HG02938 (cell line): Measurements from ENCODE around the gene OSBPL2.

Source experiments
- ATAC-seq: cut with Tn5 transposase; IDR thresholded peaks from one replicate; pipeline ENCODE4 v1.9.1; 2021; ENCODE audit warnings: mild to moderate bottlenecking, moderate library complexity; ENCODE audit not compliant: unreplicated experiment

The OSBPL2 gene

DNA sequence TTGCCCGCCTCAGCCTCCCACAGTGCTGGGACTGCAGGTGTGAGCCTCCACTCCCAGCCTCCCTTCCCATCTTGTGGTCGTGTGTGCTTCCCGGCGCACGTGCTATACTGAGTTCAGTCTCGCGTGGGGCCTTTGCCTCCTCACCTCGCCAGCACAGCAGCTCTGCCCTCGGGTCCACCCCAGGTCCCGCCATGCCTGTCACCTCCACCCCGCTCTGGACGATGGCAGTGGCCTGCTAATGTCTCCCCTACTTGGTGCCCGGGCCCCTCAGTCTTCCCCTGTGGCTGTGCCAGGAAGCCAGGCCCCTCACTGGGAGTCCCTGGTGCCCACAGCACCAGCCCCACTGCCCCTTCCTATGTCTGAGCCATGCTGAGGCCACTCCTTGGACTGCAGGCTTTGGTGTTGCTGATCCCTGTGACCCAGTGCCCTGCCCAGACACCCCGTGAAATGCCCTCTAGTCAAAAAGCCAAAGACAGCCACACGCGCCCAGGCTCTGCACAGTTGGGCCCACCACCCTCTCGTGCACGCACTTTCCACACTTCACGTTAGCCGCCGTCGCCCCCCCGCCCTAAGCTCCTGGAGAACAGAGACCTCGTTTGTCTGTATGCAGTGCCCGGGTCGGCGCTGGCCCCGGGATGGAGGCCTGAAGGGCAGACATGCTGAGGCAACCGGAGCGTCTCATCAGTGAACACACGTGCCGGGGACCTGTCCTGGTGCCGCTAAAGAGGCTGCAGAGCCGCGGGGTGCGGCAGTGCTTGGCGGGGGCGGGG, 32.5 kb upstream of the OSBPL2 start:
- ATAC-seq = no peak

- ATAC-seq = no peak
Measured at GRCh38 chr20:62206388-62206775, 31.9 kb upstream of the OSBPL2 start.

DNA sequence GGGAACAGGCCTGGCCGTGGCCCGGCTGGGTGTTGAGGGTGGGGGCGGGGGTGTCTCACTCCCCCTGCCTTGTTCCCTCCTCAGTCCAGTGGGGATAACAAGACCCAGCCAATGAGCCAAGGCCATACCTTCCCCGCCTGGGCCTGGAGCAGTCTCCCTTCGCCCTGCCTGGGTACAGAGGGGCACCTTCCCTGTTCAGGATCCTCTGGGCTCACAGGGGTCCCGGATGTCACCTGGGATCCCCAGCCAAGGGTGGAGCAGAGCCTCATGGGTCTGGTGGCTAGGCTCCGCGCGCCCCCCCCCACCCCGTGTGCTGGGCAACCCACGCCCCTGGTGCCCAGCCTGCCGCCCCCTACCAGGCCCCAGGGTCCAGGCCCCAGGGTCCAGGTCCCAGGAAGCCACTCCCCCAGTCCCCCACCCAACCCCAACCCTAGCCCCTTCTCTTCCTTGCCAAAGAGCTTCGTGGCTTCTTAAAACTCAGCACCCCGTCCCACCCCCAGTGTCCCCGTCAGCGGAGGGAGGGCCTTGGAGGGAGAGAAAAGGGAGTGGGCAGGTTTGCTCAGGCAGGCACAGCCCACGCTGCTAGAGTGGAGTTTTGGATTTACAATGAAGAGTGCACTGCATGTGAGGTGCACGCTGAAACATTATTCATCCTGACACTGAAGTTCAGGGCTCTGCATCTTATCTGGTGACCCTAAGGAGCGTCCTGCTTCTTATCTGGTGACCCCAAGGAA, 30.1 kb upstream of the OSBPL2 start:
- no peak for ATAC-seq

DNA sequence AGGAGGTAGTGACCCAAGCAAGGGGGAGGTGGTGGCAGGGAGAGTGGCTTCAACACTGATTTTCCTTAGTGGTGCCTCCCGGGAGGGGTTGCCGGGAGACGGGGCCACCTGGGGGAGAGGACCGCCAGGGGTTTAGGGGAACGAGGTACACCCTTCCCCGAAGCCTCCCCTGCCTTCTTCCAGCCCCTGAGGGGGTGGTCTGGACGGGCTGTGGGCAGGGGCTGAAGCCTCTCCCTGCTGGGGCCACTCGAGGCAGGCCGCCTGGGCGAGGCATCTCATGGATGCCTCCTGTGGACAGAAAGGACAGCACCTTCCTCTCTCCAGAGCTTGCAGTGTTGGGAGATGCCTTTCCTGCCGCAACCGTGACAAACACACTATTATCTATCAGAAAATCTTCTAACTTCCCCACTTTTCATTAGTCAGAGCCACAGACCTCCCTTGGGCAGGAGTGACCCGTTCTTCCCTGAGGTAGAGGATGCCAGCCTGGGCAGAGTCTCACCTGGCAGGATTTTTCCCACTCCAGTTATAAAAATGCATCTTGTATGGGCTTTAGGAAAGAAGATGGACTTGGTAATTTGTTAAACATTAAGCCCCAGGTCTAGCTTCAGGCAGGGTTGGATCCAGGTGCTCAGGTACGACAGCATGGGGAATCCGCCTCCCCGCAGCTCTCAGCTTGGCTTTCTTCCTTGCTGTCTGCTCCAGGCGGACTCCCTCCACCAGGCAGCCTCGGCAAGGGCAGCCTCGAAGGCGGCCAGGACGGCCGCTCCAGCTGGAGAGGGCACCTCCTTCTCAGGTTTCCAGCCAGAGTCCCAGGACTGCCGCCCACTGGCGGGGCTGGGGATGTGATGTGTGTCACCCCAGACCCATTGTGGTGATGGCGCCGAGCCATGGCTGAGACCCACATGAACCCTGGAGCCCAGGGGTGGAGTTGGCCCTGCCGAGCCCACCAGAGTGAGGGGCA, 29.2 kb upstream of the OSBPL2 start:
- ATAC-seq = no peak

- ATAC-seq = no peak
Measured at GRCh38 chr20:62209850-62210495, 28.3 kb upstream of the OSBPL2 start.

GRCh38 chr20:62210496-62210855, 27.8 kb upstream of the OSBPL2 start:
- ATAC-seq = no peak

GRCh38 chr20:62211216-62211615, 27.1 kb upstream of the OSBPL2 start:
- no peak for ATAC-seq

- ATAC-seq = no peak
Measured at GRCh38 chr20:62211769-62212288, 26.5 kb upstream of the OSBPL2 start.

GRCh38 chr20:62212299-62212698, 26.0 kb upstream of the OSBPL2 start:
- ATAC-seq = no peak

DNA sequence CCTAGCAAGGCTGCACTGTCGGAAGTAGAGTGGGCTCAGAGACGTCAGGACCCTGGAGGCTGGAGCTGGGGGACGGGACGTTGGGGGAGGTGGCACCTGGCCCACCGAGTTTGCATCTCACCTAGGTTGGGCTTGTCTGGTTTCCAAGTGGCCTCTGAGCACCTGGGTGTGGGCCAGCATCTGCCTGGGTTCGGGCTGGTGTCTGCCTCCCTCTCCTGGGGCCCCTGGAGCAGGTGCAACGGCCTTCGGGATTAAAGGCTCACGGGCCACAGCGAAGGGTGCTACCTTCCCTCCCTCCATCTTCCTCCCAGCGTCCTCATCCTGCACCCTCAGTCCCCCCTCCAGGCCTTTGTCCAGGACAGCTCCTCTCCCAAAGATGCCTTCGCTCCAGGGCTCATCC, 24.3 kb upstream of the OSBPL2 start:
- no peak for ATAC-seq

DNA sequence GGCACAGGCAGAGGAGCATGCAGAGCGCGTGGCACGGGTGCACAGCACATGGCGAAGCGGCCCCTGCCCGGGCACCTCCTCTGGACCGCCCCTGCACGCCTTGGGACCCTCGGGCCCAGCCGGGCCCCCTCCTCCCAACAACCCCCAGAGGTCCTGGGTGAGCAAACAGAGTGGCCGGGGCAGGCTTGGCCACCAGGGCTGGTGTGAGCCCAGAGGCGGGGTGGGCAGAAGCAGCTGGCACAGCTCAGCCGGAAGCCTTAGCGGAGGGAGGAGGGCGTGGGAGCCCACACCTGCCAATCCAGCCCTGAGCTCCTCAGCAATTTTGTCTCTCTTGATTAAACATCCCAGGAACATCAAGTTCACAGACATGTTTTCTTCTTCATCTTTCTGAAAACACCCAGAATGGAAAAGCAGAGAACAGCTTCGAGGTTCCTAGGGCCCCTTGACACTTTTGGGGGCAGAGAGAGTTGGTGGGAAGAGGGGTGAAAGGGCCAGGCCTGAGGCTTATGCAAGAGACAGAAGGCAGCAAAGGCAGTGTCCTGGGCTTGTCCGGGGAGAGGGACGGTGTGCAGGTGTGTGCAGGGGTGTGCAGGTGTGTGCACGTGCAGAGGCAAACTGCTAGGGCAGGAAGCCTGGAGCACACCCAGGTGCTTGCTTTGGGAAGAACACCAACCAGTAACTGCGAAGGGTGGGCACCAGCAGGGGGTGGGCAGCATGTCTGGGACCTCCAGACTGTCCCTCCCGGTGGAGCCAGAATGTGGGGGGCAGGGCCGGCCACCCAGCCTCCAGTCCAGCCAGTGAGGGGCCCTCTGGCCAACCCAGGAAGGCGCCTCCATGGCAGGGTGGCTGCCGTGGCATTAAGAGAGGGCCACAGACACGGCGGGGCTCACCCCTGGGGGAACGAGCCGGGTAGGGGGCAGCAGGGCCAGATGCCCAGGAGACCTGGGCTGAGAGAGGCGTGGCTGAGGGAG, 23.0 kb upstream of the OSBPL2 start:
- no peak for ATAC-seq

DNA sequence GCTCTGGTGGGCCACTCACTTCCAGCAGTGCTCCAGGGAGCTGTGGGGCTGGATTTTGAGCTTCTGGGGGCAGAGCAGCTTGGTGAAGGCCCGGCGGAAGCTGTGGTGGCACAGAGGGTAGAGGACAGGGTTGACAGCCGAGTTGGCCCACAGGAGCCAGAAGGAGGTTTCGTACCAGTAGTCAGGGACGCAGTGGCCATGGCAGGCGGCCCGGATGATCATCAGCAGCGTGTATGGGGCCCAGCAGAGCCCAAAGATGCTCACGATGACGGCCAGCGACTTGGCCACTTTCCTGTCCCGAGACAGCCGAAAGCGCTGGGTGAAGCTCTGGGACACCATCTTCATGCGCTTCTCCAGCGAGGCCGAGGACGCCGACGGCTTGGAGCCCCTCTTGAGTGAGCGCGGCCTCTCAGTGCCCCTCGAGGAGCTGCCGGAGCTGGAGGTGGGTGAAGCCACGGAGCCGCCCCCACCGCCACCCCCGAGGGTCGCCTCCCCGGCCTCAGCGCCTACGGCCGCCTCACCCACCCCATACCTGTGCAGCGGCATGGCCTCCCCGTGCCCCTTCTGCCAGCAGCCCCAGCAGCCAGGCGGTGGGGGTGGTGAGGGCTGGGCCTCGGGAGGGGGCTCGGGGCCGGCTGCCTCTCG, 22.2 kb upstream of the OSBPL2 start:
- no peak for ATAC-seq

GRCh38 chr20:62216636-62217566, 21.4 kb upstream of the OSBPL2 start:
- ATAC-seq = no peak

DNA sequence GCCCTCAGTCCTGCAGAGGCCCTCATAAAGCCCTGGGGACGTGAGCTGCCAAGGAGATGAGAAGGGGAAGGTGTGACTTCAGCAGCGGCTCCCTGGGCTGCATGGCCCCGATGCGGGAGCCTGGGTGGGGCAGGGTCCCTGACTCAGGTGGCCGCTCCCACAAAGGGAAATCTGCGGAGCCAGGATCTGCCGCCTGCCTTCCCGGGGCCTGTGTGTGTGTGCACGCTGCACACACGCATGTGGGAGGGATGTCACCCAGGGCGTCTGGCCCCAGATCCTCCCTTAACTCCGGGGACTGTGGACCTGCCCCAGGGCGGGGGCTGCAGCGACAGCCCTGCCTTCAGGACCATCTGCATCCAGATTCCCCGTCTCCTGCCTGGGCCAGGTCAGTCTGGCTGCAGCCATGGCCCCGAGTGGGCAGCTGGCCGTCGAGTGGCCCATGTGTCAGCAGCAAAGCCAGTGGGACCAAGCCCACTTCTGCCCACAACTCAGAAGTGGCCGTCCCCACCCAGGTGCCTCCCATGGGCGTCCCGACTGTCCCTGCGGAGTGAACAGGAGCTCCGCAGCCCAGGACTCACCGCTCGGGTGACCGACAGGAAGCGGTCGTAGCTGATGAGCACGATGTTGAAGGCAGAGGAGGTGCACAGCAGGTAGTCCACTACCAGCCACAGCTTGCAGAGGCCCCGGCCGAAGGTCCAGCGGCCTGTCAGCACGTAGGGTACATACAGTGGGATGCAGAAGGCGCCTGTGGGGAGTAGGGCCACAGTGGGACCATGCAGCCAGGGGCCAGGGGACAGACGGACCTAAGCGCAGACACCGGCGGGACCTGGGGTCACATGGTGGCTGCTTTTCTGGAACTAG, 20.2 kb upstream of the OSBPL2 start:
- ATAC-seq = no peak

- ATAC-seq = no peak
Measured at GRCh38 chr20:62219101-62219991, 19.0 kb upstream of the OSBPL2 start.
